Upper lobe of left lung (tissue), 6 donors: ENCODE data around the gene C20orf144. TPM values are rescaled to one million over a fixed set of nuclear protein-coding genes. Genes with fewer than 3 reads are reported as not detected.

ENCODE experiments used
- ATAC-seq, 2 donors: fragments of 200-7000 bp; cut with Tn5 transposase; one replicate each; pipeline ENCODE4 v1.9.1; 2022; ENCODE audit warnings: mild to moderate bottlenecking in 2 of 2, moderate library complexity in 2 of 2; ENCODE audit not compliant: low FRiP score in 2 of 2
- DNase-seq, 2 donors: peaks; one replicate each; pipeline ENCODE4 v3.0.0-alpha.2; 2019 to 2020
- H3K27ac ChIP-seq, 4 donors: fragments of 200-600 bp; sonication (generic); one replicate each; pipeline ENCODE4 v1.5.1; 2016 to 2019
- H3K27me3 ChIP-seq, 4 donors: fragments of 200-600 bp; sonication (generic); one replicate each; pipeline ENCODE4 v1.5.1; 2017 to 2019
- H3K36me3 ChIP-seq, 4 donors: fragments of 200-600 bp; sonication (generic); one replicate each; pipeline ENCODE4 v1.5.1; 2016 to 2019
- H3K4me1 ChIP-seq, 4 donors: fragments of 200-600 bp; sonication (generic); one replicate each; pipeline ENCODE4 v1.5.1; 2018 to 2019
- H3K4me3 ChIP-seq, 4 donors: fragments of 200-600 bp; sonication (generic); one replicate each; pipeline ENCODE4 v1.5.1; 2017 to 2019; ENCODE audit warnings: mild to moderate bottlenecking in 2 of 4, moderate library complexity in 1 of 4
- H3K9me3 ChIP-seq, 4 donors: fragments of 200-600 bp; sonication (generic); one replicate each; pipeline ENCODE4 v1.5.1; 2018 to 2019
- EP300 ChIP-seq, 4 donors: sonication (generic); formaldehyde crosslinking; IDR thresholded peaks; one replicate each; pipeline ENCODE4 v1.5.1; 2017; ENCODE audit warnings: antibody characterized with exemption in 4 of 4, control low read depth in 2 of 4
- POLR2A ChIP-seq, 4 donors: fragments of 450-650 bp; IDR thresholded peaks; one replicate each; pipeline ENCODE4 v1.5.1; 2016 to 2017; ENCODE audit warnings: antibody characterized with exemption in 4 of 4, mild to moderate bottlenecking in 2 of 4
- POLR2AphosphoS5 ChIP-seq, 2 donors: sonication (generic); formaldehyde crosslinking; IDR thresholded peaks; one replicate each; pipeline ENCODE4 v1.5.1; 2017; ENCODE audit warnings: antibody characterized with exemption in 2 of 2
- WGBS, 2 donors: methylation state at CpG; one replicate each; pipeline ENCODE4 v1.1.5; 2017 to 2018; 5-methylcytosine and 5-hydroxymethylcytosine counted together
- total RNA-seq, 6 donors: library from RNA; depleted of rRNA in 4 of 6; stranded (reverse); fragments of >200 nt in 4 of 6; gene quantifications; one replicate each; pipeline versions ENCODE4 v1.1.0 to v1.2.1, GENCODE V29; 2016 to 2021
- TF ChIP-seq, protein P1 (sequence below), 6 experiments: fragments of 450-650 bp in 4 of 6; fragments of 200-600 bp in 2 of 6; sonication (generic) in 2 of 6; IDR thresholded peaks; one replicate each; pipeline ENCODE4 v1.5.1; 2016 to 2019; ENCODE audit warnings: antibody characterized with exemption in 6 of 6
- donor health status: DM: no; HTN: no; CAD: no; lungs with moderate emphysema.
- donor health status: DM: no; HTN: yes; CAD: no; lungs with severe emphysema.

Gene C20orf144
- total RNA-seq, 6 donors from 2014 or later: not detected

DNA sequence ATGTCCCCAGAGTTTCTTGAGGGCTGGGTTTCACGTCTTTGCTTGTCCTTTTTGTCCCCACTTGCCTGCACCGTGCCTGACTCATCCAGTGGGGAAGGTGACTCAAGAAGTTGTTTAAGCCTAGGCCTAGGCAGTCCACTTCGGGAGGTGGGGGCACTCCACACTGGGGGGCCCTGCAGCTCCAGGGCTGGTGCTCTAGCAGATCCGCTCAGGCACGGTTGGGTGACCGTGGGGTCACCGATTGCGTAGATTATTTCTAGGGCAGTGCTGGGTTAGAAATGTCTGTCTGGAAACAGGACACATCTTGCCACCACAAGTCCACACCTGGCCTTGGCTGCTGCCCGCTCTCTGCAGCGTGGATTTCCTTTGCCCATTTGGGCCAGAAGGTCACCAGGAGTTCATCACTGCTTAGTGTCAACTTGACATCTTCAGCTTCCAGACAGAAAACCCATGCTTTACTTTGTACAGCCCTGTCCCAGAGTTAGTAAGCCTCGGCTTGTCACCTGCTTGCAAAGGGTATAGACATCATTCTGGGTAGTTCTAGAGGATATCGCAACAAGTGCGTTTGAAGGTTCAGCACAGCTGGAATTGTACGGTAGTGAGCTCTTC lies 13.6 kb upstream of the C20orf144 start:
- peaks cover 18 to 33% (median 29%) of the 10 kb centered on the region in 4 donors for H3K4me1 ChIP-seq
- TF ChIP-seq, protein P1, sequence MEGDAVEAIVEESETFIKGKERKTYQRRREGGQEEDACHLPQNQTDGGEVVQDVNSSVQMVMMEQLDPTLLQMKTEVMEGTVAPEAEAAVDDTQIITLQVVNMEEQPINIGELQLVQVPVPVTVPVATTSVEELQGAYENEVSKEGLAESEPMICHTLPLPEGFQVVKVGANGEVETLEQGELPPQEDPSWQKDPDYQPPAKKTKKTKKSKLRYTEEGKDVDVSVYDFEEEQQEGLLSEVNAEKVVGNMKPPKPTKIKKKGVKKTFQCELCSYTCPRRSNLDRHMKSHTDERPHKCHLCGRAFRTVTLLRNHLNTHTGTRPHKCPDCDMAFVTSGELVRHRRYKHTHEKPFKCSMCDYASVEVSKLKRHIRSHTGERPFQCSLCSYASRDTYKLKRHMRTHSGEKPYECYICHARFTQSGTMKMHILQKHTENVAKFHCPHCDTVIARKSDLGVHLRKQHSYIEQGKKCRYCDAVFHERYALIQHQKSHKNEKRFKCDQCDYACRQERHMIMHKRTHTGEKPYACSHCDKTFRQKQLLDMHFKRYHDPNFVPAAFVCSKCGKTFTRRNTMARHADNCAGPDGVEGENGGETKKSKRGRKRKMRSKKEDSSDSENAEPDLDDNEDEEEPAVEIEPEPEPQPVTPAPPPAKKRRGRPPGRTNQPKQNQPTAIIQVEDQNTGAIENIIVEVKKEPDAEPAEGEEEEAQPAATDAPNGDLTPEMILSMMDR (IDR thresholded peaks at IDR 0.05): no peak
- no peak for TF ChIP-seq POLR2A (IDR thresholded peaks at IDR 0.05)
- 78 to 80% methylated on average over 11 to 14 of the region's 14 CpGs for WGBS, 2 donors
- ATAC-seq (peak in 1 of 2 donors; percentile 3), DNase-seq (no peak)
- no peaks in the 10 kb centered on the region for H3K9me3 ChIP-seq
- peaks cover 9 to 23% (median 16%) of the 10 kb centered on the region in 4 donors for H3K36me3 ChIP-seq
- H3K27me3 ChIP-seq: no peaks in the 10 kb centered on the region
- peak overlapping the region in 2 of 4 donors; percentile 3 to 30 for H3K27ac ChIP-seq
- no peak overlapping the region for H3K4me3 ChIP-seq

DNA sequence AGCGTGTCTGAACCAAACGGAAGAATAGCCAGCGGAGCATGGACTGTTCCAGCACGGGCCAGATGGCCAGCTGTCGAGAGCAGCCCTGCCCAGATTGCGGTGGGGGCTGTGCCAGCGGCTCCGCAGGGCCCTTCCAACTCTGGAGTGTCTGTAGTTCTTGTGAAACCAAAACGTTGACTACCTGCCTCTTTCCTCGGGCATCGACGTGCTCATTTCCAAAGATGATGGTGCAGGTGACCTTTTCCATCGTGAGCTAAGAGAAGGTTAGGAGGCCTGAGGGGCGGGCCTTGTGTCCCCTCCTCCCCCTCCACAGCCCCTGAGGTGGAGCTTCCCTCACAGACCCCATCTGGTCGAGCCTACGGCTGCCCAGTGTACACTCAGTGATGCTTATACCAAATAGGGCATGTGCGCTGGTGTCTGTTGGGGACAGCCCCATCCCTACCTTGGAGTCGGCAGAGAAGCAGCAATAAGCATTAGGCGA lies 12.9 kb upstream of the C20orf144 start:
- no peak overlapping the region for H3K4me3 ChIP-seq
- 51 to 59% methylated on average over 5 to 19 of the region's 19 CpGs for WGBS, 2 donors
- H3K9me3 ChIP-seq: no peaks in the 10 kb centered on the region
- TF ChIP-seq POLR2AphosphoS5 (IDR thresholded peaks at IDR 0.05): no peak
- H3K36me3 ChIP-seq: peaks cover 8 to 18% (median 12%) of the 10 kb centered on the region in 4 donors
- DNase-seq (peak; percentile 79 to 91), ATAC-seq (peak; percentile 58 to 77)
- peak overlapping the region in 3 of 4 donors; percentile 3 to 52 (median 34) for H3K27ac ChIP-seq
- peaks cover 18 to 40% (median 34%) of the 10 kb centered on the region in 4 donors for H3K4me1 ChIP-seq
- H3K27me3 ChIP-seq: no peaks in the 10 kb centered on the region

DNA sequence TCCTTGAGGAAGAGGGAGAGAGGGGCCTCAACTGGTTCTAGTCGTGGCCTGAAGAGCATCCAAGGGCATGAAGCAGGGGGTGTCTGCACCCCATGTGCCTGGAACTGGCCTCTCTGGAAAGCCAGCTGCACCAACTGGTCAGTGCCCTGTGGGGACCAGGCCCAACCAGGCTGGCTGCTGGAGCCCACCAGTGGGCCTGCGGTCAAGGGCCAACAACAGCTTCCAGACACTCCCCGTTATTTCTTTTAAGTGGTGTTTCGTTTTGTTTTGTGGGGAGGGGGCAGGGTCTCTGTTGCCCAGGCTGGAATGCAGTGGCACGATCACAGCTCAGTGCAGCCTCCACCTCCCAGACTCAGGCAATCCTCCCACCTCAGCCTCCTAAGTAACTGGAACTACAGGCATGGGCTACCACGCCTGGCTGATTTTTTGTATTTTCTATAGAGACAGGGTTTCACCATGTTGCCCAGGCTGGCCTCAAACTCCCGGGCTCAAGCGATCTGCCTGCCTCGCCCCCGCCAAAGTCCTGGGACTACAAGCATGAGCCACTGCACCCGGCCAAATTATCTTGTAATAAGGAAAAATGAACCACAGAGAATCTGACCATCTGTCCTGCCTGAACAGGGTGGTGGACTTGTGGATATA lies 11.9 kb upstream of the C20orf144 start:
- no peak for DNase-seq
- Histone ChIP-seq H3K9me3 (no peaks in the 10 kb centered on the region), H3K27me3 (no peaks in the 10 kb centered on the region), H3K4me3 (no peak overlapping the region), H3K4me1 (peaks cover 18 to 49% (median 43%) of the 10 kb centered on the region in 4 donors), H3K27ac (no peak overlapping the region), H3K36me3 (peaks cover 0 to 8% (median 3%) of the 10 kb centered on the region in 4 donors)
- ATAC-seq: no peak
- TF ChIP-seq POLR2A (IDR thresholded peaks at IDR 0.05) (no peak), POLR2AphosphoS5 (IDR thresholded peaks at IDR 0.05) (no peak), EP300 (IDR thresholded peaks at IDR 0.05) (no peak)
- TF ChIP-seq, protein P1 (IDR thresholded peaks at IDR 0.05): no peak
- 83 to 84% methylated on average over 11 of the region's 11 CpGs for WGBS, 2 donors

DNA sequence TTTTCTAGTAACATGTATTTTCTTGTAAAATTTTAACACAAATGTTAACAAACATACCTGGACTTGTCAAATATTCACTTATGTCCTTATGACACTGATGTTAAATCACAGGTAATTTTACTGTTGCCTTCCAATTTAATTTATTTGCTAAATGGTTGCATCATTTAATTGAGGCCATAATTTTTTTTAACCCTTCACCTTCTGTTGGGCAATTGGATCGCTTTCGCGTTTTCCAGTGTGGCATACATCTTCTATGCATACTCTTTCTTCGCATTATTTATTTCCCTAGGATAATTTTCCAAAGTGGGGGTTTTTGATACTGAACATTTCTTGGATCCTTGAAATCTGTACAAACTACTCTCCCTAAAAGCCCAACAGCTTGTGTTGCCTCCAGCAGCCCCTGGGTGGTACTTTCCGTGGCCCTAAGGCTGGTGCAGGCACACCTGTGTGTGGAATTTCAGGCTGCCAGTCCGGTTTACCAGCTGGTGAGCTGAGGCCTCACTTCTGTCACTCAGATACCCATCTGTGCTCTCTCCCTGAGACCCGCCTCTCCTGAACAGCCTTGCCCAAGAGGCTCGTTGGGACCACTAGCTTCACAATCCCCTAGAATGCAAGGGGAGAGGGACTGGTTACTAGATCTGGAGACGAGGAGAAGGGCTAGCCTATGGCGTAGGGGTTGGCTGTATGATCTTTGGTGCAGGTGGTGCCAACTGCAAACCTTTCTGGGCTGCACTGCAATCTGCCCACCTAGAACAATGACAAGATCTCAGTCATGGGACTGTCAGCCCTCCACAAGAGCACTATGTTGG lies 11.2 kb upstream of the C20orf144 start:
- H3K4me3 ChIP-seq: no peak overlapping the region
- peaks cover 0 to 1% (median 0%) of the 10 kb centered on the region in 4 donors for H3K36me3 ChIP-seq
- no peak overlapping the region for H3K27ac ChIP-seq
- WGBS, 2 donors: 81 to 85% methylated on average over 10 of the region's 10 CpGs
- peaks cover 18 to 49% (median 43%) of the 10 kb centered on the region in 4 donors for H3K4me1 ChIP-seq
- H3K27me3 ChIP-seq: no peaks in the 10 kb centered on the region
- no peaks in the 10 kb centered on the region for H3K9me3 ChIP-seq
- DNase-seq: no peak
- ATAC-seq: no peak
- no peak for TF ChIP-seq POLR2A (IDR thresholded peaks at IDR 0.05)
- TF ChIP-seq, protein P1 (IDR thresholded peaks at IDR 0.05): peak in 1 of 6 experiments; percentile 22
- no peak for TF ChIP-seq EP300 (IDR thresholded peaks at IDR 0.05)

DNA sequence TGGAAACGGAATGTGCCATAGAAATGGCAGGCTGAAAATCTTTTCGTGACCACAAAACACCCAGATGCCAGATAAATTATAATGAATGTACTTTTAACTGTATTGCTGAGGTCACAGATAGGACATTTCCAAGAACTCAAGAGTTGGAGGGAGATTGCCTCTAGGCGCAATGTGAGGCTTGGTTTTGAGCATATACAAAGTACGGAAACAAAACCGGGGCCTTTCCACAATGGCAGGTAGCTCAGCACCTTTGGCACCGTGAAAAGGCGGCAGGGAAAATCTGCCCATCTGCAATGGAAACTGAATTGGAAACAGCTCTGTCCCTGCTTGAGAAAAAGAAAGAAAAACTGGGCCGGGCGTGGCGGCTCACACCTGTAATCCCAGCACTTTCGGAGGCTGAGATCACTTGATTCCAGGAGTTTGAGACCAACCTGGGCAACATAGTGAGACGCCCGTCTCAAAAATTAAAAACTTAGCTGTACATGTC lies 10.5 kb upstream of the C20orf144 start:
- DNase-seq (no peak), ATAC-seq (no peak)
- TF ChIP-seq, protein P1 (IDR thresholded peaks at IDR 0.05): no peak
- TF ChIP-seq POLR2AphosphoS5 (IDR thresholded peaks at IDR 0.05) (no peak), POLR2A (IDR thresholded peaks at IDR 0.05) (no peak), EP300 (IDR thresholded peaks at IDR 0.05) (no peak)
- H3K27me3 ChIP-seq: no peaks in the 10 kb centered on the region
- no peaks in the 10 kb centered on the region for H3K9me3 ChIP-seq
- H3K27ac ChIP-seq: no peak overlapping the region
- WGBS, 2 donors: 77 to 86% methylated on average over 13 of the region's 13 CpGs
- no peak overlapping the region for H3K4me3 ChIP-seq
- H3K4me1 ChIP-seq: peaks cover 18 to 49% (median 43%) of the 10 kb centered on the region in 4 donors
- H3K36me3 ChIP-seq: peaks cover 0 to under 1% (median 0%) of the 10 kb centered on the region in 4 donors
